ENCODE data around the gene CYP4V2.

Gene CYP4V2

GRCh38 chr4:186169333-186169944, 21.9 kb upstream of the CYP4V2 start:
- H3K27me3 ChIP-seq (replicated peaks; ENCODE audit: control insufficient read depth, insufficient read depth, low read length) = no peaks in the 10 kb centered on the region
- TF ChIP-seq, protein P1, sequence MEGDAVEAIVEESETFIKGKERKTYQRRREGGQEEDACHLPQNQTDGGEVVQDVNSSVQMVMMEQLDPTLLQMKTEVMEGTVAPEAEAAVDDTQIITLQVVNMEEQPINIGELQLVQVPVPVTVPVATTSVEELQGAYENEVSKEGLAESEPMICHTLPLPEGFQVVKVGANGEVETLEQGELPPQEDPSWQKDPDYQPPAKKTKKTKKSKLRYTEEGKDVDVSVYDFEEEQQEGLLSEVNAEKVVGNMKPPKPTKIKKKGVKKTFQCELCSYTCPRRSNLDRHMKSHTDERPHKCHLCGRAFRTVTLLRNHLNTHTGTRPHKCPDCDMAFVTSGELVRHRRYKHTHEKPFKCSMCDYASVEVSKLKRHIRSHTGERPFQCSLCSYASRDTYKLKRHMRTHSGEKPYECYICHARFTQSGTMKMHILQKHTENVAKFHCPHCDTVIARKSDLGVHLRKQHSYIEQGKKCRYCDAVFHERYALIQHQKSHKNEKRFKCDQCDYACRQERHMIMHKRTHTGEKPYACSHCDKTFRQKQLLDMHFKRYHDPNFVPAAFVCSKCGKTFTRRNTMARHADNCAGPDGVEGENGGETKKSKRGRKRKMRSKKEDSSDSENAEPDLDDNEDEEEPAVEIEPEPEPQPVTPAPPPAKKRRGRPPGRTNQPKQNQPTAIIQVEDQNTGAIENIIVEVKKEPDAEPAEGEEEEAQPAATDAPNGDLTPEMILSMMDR (IDR thresholded peaks at IDR 0.05; ENCODE audit: insufficient read depth, low read length, poor library complexity, severe bottlenecking) = no peak
- DNase-seq (ENCODE audit: extremely low read depth, insufficient read length) = no peak
- H3K4me3 ChIP-seq (replicated peaks; ENCODE audit: low read depth, low read length) = no peak overlapping the region
- H3K36me3 ChIP-seq (ENCODE audit: control insufficient read depth, insufficient read depth, low read length) = no peaks in the 10 kb centered on the region

- Histone ChIP-seq H3K4me3 (replicated peaks; ENCODE audit: low read depth, low read length) (no peak overlapping the region), H3K27me3 (replicated peaks; ENCODE audit: control insufficient read depth, insufficient read depth, low read length) (no peaks in the 10 kb centered on the region), H3K36me3 (ENCODE audit: control insufficient read depth, insufficient read depth, low read length) (no peaks in the 10 kb centered on the region)
- TF ChIP-seq, protein P1 (IDR thresholded peaks at IDR 0.05; ENCODE audit: insufficient read depth, low read length, poor library complexity, severe bottlenecking) = no peak
- DNase-seq (ENCODE audit: extremely low read depth, insufficient read length) = no peak
These were observed 21.2 kb upstream of the CYP4V2 start for GRCh38 chr4:186169945-186170802.

- TF ChIP-seq, protein P1 (IDR thresholded peaks at IDR 0.05; ENCODE audit: insufficient read depth, low read length, poor library complexity, severe bottlenecking) = no peak
- H3K27me3 ChIP-seq (replicated peaks; ENCODE audit: control insufficient read depth, insufficient read depth, low read length) = no peaks in the 10 kb centered on the region
- no peak overlapping the region for H3K4me3 ChIP-seq (replicated peaks; ENCODE audit: low read depth, low read length)
- no peaks in the 10 kb centered on the region for H3K36me3 ChIP-seq (ENCODE audit: control insufficient read depth, insufficient read depth, low read length)
- no peak for DNase-seq (ENCODE audit: extremely low read depth, insufficient read length)
These were observed 20.4 kb upstream of the CYP4V2 start for GRCh38 chr4:186170966-186171365.

DNA sequence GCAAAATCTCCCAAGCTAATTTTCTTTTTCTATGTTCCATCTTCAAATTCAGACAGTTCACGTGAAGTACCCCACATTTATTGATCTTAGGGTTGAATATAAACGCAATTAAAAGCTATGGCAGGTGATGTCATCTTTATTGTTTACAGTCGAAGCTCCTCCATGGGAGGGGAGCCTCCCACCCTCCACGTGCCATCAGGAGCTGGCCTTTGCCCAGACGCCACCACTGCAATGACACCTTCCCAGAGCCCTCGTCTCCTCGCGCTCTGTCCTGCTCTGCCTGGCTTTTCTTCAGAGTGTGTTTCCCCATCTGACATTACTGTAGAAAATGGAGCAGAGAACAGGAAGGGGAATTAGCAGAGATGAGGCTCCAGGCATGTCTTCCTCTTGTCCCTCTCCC, 18.8 kb upstream of the CYP4V2 start:
- H3K27me3 ChIP-seq (replicated peaks; ENCODE audit: control insufficient read depth, insufficient read depth, low read length) = no peaks in the 10 kb centered on the region
- H3K4me3 ChIP-seq (replicated peaks; ENCODE audit: low read depth, low read length) = no peak overlapping the region
- no peaks in the 10 kb centered on the region for H3K36me3 ChIP-seq (ENCODE audit: control insufficient read depth, insufficient read depth, low read length)
- TF ChIP-seq, protein P1 (IDR thresholded peaks at IDR 0.05; ENCODE audit: insufficient read depth, low read length, poor library complexity, severe bottlenecking) = no peak
- no peak for DNase-seq (ENCODE audit: extremely low read depth, insufficient read length)

DNA sequence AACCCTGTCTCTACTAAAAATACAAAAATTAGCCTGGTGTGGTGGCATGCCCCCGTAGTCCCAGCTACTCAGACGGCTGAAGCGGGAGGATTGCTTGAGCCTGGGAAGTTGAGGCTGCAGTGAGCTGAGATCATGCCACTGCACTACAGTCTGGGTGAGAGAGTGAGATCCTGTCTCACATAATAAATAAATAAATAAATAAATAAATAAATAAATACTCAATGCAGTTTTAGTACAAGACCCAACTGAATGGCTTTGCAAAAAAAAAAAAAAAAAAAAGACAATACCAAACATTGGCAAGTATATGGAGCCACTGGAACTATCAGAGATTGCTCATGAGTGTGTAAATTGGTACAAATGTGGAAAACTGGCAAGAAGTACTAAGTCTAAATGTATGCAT, 3.3 kb upstream of the CYP4V2 start:
- H3K27me3 ChIP-seq (replicated peaks; ENCODE audit: control insufficient read depth, insufficient read depth, low read length) = no peaks in the 10 kb centered on the region
- H3K4me3 ChIP-seq (replicated peaks; ENCODE audit: low read depth, low read length) = no peak overlapping the region
- TF ChIP-seq, protein P1 (IDR thresholded peaks at IDR 0.05; ENCODE audit: insufficient read depth, low read length, poor library complexity, severe bottlenecking) = no peak
- DNase-seq (ENCODE audit: extremely low read depth, insufficient read length) = no peak
- no peaks in the 10 kb centered on the region for H3K36me3 ChIP-seq (ENCODE audit: control insufficient read depth, insufficient read depth, low read length)
